Esophagus squamous epithelium (tissue), 4 donors: ENCODE data around the gene TRAT1.

Source experiments
- CTCF ChIP-seq, 6 experiments: fragments of 450-650 bp in 4 of 6; fragments of 200-600 bp in 2 of 6; sonication (generic) in 2 of 6; IDR thresholded peaks; one replicate each; pipeline ENCODE4 v1.5.1; 2016 to 2019; ENCODE audit warnings: antibody characterized with exemption in 6 of 6, mild to moderate bottlenecking in 4 of 6, moderate library complexity in 4 of 6
- POLR2A ChIP-seq, 4 donors: fragments of 450-650 bp; IDR thresholded peaks; one replicate each; pipeline ENCODE4 v1.6.1; 2017; ENCODE audit warnings: antibody characterized with exemption in 4 of 4, mild to moderate bottlenecking in 4 of 4, moderate library complexity in 3 of 4

GRCh38 chr3:108879915-108880314, 57.3 kb downstream of the TRAT1 start:
- TF ChIP-seq CTCF (IDR thresholded peaks at IDR 0.05) (no peak), POLR2A (IDR thresholded peaks at IDR 0.05) (no peak)
